Measurements from ENCODE around the gene CADM1.

DNA sequence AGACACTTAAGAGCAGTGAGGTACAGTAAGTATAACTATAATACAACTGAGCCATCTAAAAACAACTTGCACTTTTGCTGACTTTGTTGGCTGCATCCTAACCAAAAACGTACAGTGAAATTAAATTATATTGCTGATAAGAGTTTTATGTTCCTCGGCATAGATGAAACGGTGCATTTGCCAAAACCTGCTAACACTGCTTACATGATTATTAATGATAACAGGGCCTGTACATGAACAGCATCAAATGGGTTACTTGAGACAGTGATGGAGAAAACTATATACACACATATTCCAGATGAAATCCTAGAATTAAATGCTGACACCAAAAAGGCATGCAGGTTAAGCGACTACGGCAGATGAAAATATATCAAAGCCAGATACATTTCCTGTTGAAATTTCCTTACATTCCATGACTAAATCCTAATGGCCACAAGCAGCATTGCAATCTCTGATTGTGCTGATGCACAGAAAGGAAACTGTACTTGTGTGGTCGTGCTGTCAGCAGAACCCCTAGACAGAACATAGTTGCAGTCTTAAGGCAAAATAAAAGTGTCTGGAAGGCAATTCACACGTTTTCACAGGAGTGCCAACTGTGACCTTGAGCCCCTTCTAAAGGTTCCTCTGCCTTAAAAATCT lies 143.9 kb downstream of the CADM1 start:
- TF ChIP-seq TAF1 (IDR thresholded peaks at IDR 0.05; ENCODE audit: borderline replicate concordance, insufficient read depth, low read length) (no peak), SIN3A (IDR thresholded peaks at IDR 0.05; ENCODE audit: borderline replicate concordance, insufficient read depth, low read length) (no peak), POLR2AphosphoS5 (IDR thresholded peaks at IDR 0.05; ENCODE audit: low read depth, low read length) (no peak), FOXP2 (optimal IDR thresholded peaks at IDR 0.05; ENCODE audit: borderline replicate concordance, extremely low read depth, extremely low read length, insufficient read depth) (no peak)
- TF ChIP-seq, protein P1, sequence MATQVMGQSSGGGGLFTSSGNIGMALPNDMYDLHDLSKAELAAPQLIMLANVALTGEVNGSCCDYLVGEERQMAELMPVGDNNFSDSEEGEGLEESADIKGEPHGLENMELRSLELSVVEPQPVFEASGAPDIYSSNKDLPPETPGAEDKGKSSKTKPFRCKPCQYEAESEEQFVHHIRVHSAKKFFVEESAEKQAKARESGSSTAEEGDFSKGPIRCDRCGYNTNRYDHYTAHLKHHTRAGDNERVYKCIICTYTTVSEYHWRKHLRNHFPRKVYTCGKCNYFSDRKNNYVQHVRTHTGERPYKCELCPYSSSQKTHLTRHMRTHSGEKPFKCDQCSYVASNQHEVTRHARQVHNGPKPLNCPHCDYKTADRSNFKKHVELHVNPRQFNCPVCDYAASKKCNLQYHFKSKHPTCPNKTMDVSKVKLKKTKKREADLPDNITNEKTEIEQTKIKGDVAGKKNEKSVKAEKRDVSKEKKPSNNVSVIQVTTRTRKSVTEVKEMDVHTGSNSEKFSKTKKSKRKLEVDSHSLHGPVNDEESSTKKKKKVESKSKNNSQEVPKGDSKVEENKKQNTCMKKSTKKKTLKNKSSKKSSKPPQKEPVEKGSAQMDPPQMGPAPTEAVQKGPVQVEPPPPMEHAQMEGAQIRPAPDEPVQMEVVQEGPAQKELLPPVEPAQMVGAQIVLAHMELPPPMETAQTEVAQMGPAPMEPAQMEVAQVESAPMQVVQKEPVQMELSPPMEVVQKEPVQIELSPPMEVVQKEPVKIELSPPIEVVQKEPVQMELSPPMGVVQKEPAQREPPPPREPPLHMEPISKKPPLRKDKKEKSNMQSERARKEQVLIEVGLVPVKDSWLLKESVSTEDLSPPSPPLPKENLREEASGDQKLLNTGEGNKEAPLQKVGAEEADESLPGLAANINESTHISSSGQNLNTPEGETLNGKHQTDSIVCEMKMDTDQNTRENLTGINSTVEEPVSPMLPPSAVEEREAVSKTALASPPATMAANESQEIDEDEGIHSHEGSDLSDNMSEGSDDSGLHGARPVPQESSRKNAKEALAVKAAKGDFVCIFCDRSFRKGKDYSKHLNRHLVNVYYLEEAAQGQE (IDR thresholded peaks at IDR 0.05; ENCODE audit: insufficient read depth in 1 of 2, low read depth in 2 of 2, low read length in 2 of 2) = no peak

Measured in PFSK-1 (cell line).